ENCODE results near the gene LXN. TPM values are rescaled to one million over a fixed set of nuclear protein-coding genes. Genes with fewer than 3 reads are reported as not detected.

The LXN gene
- total RNA-seq, 1 donor from 2014 or later = 6.8 TPM

DNA sequence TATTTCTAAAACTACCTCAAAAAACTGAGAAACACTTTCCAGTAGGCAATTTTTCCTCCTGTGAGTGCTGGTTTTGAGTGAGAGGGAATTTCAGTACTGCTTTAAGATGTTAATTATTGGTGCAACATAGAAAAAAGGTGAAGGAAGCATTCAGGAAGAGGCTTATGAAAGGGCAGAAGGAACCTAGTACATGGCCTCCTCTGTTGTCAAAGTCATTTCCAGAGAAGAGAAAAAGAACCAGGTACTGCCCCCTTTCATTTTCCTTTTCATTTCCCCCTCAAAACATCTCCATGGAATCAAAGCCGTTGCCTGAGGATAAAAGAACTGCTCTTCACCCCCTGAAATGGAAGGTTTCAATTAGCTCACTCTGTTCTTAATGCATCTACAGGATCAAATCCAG, 40.0 kb upstream of the LXN start:
- TF ChIP-seq, protein P1, sequence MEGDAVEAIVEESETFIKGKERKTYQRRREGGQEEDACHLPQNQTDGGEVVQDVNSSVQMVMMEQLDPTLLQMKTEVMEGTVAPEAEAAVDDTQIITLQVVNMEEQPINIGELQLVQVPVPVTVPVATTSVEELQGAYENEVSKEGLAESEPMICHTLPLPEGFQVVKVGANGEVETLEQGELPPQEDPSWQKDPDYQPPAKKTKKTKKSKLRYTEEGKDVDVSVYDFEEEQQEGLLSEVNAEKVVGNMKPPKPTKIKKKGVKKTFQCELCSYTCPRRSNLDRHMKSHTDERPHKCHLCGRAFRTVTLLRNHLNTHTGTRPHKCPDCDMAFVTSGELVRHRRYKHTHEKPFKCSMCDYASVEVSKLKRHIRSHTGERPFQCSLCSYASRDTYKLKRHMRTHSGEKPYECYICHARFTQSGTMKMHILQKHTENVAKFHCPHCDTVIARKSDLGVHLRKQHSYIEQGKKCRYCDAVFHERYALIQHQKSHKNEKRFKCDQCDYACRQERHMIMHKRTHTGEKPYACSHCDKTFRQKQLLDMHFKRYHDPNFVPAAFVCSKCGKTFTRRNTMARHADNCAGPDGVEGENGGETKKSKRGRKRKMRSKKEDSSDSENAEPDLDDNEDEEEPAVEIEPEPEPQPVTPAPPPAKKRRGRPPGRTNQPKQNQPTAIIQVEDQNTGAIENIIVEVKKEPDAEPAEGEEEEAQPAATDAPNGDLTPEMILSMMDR (IDR thresholded peaks at IDR 0.05; ENCODE audit: insufficient read depth, low read length, severe bottlenecking) = no peak
- Histone ChIP-seq H3K27me3 (ENCODE audit: control insufficient read depth, insufficient read depth, low read length) (no peaks in the 10 kb centered on the region), H3K4me3 (ENCODE audit: low read depth, low read length) (no peak overlapping the region), H3K36me3 (ENCODE audit: control insufficient read depth, insufficient read depth, low read length) (no peaks in the 10 kb centered on the region)
- FAIRE-seq = no peak
- no peak for DNase-seq (ENCODE audit: low read depth)

DNA sequence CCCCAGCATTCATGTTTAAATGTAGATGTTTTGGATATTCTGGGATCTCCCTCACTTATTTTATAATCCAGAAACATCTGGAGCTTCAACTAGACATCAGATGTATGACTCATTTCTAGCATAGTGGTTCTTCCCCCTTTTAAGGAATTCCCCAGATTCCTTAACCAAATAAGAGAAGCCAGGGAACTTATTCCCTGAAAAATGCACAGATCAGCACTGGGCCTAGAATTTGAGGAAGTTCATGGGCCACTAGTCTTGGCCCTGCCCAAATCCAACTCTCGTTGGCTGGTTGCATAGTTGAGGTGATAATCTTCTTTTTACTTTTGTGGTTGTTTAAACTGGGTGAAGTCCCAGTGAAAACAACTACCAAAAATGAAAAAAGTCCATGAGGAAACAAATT, 39.4 kb upstream of the LXN start:
- Histone ChIP-seq H3K27me3 (ENCODE audit: control insufficient read depth, insufficient read depth, low read length) (no peaks in the 10 kb centered on the region), H3K36me3 (ENCODE audit: control insufficient read depth, insufficient read depth, low read length) (no peaks in the 10 kb centered on the region), H3K4me3 (ENCODE audit: low read depth, low read length) (no peak overlapping the region)
- TF ChIP-seq, protein P1 (IDR thresholded peaks at IDR 0.05; ENCODE audit: insufficient read depth, low read length, severe bottlenecking) = no peak
- no peak for FAIRE-seq
- DNase-seq (ENCODE audit: low read depth) = peak; percentile 65

DNA sequence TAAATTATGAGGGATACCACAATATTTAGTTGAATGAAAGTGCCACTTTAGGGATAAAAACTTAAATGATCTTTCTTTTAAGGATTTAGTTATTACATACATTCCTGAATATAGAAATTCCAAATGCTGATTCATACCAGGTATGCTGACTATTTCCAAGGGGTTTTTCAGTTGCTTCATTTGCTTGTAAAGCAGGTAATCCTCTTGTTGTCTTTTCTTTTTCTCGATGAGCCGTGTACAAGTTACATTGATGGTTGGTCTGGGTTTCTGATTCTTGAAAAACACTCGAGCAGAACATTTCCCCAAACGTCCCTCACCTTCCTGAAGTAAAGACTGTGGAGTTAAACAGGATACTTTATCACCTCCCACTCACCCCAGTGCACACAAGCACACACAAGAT, 38.2 kb upstream of the LXN start:
- no peaks in the 10 kb centered on the region for H3K36me3 ChIP-seq (ENCODE audit: control insufficient read depth, insufficient read depth, low read length)
- TF ChIP-seq, protein P1 (IDR thresholded peaks at IDR 0.05; ENCODE audit: insufficient read depth, low read length, severe bottlenecking) = no peak
- H3K27me3 ChIP-seq (ENCODE audit: control insufficient read depth, insufficient read depth, low read length) = no peaks in the 10 kb centered on the region
- FAIRE-seq (no peak), DNase-seq (ENCODE audit: low read depth) (peak; percentile 46)
- H3K4me3 ChIP-seq (ENCODE audit: low read depth, low read length) = no peak overlapping the region

DNA sequence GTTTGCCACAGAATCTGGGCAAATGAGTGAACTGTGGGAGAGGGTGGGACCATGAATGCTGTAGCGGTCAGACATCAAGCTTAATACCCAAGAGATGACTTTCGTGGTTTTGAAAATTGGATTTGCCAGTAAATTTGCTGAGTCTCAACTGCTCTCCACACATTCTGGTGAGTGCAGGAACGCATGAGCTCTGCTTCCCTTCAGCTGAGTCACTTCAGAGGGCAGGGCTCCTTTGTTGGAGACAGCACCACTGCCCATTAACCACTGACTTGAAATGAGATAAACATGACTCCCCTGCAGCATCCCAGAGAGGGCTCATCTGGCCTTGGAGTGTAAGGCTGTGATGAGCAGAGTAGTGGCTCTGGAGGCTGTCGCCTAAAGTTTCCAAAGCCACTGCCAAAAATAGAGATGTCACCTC, 37.2 kb upstream of the LXN start:
- no peak overlapping the region for H3K4me3 ChIP-seq (ENCODE audit: low read depth, low read length)
- peak; percentile 78 for DNase-seq (ENCODE audit: low read depth)
- no peaks in the 10 kb centered on the region for H3K27me3 ChIP-seq (ENCODE audit: control insufficient read depth, insufficient read depth, low read length)
- TF ChIP-seq, protein P1 (IDR thresholded peaks at IDR 0.05; ENCODE audit: insufficient read depth, low read length, severe bottlenecking) = no peak
- no peaks in the 10 kb centered on the region for H3K36me3 ChIP-seq (ENCODE audit: control insufficient read depth, insufficient read depth, low read length)
- peak; percentile 32 for FAIRE-seq

DNA sequence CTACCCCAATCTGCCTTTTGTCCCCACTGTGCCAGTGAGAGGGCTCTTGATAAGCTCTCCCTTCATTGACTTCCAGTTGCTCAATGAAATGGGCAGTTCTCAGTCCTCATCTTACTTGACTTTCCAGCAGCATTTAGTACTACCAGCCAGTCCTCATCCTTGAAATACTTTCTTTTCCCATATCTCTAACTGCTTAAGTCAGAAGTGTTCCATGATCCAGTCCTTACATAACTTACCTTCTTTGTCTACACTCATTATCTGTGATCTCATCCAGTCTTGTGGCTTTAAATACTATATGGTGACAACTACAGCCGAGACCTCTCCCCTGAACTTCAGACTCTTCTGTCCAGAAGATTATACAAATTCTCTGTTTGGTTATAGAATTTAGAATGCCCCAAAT, 31.1 kb upstream of the LXN start:
- no peak for FAIRE-seq
- TF ChIP-seq, protein P1 (IDR thresholded peaks at IDR 0.05; ENCODE audit: insufficient read depth, low read length, severe bottlenecking) = no peak
- no peaks in the 10 kb centered on the region for H3K27me3 ChIP-seq (ENCODE audit: control insufficient read depth, insufficient read depth, low read length)
- H3K4me3 ChIP-seq (ENCODE audit: low read depth, low read length) = no peak overlapping the region
- H3K36me3 ChIP-seq (ENCODE audit: control insufficient read depth, insufficient read depth, low read length) = peaks cover 1% of the 10 kb centered on the region
- DNase-seq (ENCODE audit: low read depth) = no peak

DNA sequence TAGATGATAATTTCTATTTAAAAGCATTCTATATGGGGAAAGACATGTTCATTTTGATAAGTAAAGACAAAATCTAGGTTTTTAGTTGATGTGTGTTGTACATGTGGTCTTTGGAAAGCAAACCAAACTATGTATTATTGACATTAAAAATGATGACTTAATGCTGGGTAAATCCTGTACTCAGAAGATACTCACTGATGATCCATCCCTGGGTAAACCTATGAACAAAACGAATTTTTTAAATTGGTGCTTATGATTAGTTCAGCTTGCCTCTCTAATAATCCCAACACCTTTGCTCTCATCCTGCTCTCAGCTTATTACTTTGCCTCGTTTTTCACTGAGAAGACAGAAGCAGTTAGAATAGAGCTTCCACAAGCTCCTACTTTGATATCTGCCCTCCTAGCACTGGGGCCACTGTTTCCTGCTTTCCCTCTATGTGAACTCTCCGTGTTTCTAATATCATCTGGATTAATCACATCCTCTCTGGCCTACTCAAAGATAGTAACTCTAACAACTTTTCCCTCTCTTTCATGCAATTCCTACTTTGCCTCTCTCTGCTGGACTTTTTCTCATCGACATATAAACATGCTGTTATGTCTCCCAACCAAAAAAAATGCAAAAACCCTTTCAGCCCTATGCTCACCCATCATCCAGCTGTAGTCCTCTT, 30.5 kb upstream of the LXN start:
- Histone ChIP-seq H3K4me3 (ENCODE audit: low read depth, low read length) (no peak overlapping the region), H3K27me3 (ENCODE audit: control insufficient read depth, insufficient read depth, low read length) (no peaks in the 10 kb centered on the region), H3K36me3 (ENCODE audit: control insufficient read depth, insufficient read depth, low read length) (peaks cover 1% of the 10 kb centered on the region)
- peak; percentile 47 for DNase-seq (ENCODE audit: low read depth)
- no peak for FAIRE-seq
- TF ChIP-seq, protein P1 (IDR thresholded peaks at IDR 0.05; ENCODE audit: insufficient read depth, low read length, severe bottlenecking) = no peak
